ENCODE data around the gene ENTPD1.
"Not testable (repeated sequence)": the region's sequence is repeated elsewhere in the genome, so short reads cannot be mapped to it uniquely, and the experiment has no call there.

ENTPD1 gene

DNA sequence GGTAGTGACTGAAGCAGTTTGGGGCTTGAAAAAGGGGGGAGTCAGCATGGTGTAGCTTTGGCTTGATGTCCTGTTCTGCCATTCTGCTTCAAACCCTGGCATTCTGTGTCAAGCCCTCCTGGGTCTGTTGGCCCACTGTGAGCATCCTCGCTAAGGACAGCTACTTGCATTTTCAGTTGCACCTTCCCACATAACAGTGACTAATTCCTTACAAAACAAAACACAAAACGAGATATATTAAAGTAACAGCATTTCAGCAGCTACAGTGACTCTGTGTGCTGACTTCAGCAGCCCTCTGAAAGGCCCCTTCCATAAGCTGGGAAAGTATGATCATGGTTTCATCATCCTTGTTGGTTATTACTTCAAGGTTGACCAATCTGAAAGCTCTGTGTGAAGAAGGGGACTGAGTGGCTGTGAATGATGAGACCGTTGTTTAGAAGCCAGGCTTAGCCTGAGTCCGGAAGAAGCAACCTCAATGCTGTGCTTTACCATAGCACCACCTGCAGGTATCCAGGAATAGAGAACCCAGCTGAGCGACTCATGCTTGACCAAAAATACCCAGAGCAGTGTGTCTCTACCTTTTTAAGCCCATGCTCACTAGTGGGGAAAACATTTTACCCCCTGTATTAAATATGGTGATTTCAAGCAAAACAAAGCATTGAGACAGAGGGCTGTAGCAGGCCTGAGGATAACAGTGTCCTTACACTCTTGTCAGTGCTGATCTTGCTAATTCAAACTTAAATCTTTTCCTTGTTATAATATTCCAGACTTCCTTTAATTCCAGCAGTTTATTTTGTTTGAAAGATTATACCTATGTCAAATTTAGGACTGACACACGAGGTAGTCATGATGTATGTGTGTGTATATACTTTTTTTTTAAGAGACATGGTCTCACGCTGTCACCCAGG, 109.2 kb downstream of the ENTPD1 start:
- DNase-seq, result peak in 24 of 56 donors; percentile 2 to 47 (median 8)

DNA sequence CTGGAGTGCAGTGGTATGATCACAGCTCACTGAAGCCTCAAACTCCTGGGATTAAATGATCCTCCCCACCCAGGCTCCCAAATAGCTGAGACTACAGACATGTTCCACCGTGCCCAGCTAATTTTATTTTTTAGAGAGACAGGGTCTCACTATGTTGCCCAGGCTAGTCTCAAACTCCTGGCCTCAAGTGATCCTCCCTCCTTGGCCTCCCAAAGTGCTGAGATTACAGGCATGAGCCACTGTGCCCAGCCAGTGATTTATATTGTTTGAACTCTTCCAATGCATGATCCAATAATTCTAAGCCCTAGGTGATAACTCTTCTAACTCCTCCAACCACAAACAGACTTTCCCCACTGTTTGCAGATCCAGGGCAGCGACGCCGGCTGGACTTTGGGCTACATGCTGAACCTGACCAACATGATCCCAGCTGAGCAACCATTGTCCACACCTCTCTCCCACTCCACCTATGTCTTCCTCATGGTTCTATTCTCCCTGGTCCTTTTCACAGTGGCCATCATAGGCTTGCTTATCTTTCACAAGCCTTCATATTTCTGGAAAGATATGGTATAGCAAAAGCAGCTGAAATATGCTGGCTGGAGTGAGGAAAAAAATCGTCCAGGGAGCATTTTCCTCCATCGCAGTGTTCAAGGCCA, 110.0 kb downstream of the ENTPD1 start:
- DNase-seq, result no peak

DNA sequence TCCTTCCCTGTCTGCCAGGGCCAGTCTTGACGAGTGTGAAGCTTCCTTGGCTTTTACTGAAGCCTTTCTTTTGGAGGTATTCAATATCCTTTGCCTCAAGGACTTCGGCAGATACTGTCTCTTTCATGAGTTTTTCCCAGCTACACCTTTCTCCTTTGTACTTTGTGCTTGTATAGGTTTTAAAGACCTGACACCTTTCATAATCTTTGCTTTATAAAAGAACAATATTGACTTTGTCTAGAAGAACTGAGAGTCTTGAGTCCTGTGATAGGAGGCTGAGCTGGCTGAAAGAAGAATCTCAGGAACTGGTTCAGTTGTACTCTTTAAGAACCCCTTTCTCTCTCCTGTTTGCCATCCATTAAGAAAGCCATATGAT, 110.5 kb downstream of the ENTPD1 start:
- no peak for DNase-seq

DNA sequence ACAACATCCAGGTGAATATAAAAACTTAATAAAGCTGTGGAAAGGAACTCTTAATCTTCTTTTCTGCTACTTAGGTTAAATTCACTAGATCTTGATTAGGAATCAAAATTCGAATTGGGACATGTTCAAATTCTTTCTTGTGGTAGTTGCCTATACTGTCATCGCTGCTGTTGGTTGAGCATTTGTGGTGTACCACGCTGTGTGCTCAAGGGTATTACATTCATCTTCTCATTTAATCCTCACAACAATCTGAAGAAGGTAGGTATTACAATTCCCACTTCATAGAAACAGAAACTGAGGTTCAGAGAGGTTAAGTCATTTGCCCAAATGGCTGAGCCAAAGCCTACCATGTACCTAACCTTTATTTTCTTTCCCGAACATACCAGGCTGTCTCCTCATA, 111.9 kb downstream of the ENTPD1 start:
- no peak for DNase-seq

DNA sequence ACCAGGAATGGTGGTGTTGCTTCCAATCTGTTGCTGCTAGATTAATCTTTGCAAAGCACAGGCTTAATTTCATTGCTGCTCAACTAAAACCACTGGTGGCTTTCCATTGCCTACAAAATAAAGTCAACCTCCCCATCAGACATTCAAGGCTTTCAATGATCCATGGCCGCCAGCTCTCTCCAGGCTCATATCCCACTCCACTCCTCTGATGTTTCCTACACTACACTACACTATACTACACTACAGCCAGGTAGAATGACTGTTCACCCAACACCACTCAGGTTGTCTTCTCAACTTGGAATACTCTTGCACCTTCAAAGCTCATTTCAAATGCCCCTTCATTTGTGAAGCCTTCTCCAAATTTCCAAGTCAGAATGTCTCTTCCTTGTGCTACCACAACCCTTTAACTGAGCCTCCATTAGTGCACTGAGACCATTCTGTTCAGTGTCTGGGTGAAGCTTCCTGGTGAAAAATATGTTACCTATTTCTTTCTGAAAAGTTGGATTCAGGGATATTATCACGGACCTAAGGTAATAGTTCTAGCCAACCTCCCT, 116.3 kb downstream of the ENTPD1 start:
- no peak for DNase-seq

DNA sequence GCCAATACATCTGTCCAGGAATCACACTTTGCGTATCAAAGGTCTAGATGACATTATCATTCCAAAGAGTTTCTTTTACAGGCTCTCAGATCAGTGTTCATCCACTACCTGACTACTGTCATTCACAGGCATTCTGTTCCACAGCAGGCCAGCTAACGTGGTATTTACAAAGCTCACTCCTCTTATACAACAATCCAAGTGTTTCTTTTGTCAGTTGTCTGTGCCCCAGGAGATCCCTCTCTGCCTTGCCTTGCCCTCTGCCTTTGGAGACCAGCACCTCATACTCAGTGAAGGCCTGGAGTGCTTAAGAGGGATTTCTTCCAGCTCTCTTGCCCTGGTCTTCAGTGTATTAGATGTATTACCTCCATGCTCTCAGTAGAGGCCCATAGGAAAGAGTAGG, 117.2 kb downstream of the ENTPD1 start:
- DNase-seq, result no peak

DNA sequence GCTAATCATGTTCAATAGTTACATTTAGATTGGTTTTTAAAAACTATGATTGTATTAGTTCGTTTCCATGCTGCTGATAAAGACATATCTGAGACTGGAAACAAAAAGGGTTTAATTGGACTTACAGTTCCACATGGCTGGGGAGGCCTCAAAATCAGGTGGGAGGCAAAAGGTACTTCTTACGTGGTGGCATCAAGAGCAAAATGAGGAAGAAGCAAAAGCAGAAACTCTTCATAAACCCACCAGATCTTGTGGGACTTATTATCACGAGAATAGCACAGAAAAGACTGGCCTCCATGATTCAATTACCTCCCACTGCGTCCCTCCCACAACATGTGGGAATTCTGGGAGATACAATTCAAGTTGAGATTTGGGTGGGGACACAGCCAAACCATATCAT, 117.7 kb downstream of the ENTPD1 start:
- no peak for DNase-seq

DNA sequence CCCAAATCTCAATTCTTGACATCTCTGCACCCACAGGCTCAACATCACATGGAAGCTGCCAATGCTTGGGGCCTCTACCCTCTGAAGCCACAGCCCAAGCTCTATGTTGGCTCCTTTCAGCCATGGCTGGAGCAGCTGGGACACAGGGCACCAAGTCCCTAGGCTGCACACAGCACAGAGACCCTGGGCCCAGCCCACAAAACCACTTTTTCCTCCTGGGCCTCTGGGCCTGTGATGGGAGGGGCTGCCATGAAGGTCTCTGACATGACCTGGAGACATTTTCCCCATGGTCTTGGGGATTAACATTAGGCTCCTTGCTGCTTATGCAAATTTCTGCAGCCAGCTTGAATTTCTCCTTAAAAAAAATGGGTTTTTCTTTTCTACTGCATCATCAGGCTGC, 118.8 kb downstream of the ENTPD1 start:
- DNase-seq, result not testable (repeated sequence)

DNA sequence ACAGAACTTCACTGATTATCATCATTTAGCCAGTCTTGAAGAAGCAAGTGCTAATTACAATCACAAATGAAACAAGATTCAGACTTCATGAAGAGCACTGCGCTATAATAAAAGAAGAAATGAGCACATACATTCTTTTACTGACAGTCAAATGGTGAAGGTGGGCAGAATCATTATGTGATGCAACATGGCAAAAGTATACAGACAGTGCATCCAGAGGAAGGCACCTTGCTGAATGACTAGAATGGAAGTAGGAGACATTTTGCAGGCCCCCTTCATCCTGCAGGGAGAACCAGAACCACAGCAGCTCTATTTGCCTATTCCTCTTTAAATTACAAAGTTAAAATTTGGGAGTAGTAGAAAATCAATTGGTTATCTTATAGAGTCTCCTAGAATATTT, 120.8 kb downstream of the ENTPD1 start:
- no peak for DNase-seq

DNA sequence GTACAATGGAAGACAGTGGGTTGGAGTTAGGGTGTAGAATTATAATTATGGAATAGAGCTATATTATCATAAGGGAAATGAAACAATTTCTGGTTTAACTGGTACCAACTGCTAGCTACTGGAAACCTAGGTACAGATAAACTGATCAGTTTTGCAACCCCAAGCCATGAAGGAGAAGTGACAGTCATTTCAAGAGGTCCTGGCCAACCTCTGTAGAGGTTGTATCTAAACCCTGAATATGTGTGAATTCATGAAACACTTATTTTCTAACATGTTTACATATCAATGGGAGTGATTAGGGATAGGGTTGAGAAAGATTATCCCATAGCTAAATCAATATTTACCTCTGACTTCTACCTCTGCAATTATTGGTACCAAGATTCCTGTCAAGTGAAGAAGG, 121.9 kb downstream of the ENTPD1 start:
- DNase-seq, result no peak

DNA sequence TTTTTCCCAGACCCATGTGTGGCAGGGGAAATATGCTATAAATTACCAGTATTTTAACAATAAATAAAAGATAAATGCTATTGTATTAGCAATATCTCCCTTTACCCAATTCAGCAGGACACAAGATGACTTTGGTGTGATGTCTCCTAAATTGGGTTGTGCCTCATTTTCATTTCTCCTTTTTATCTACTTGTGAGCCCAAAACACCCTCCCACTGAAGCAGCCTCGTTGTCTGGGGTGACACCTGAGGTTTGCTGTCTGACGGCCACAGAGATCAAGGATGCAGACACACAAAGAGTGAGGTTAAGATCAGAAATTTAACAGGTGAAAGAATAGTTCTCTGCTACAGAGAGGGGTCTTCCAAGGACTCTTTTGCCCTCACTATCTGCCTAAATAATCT, 124.7 kb downstream of the ENTPD1 start:
- no peak for DNase-seq

DNA sequence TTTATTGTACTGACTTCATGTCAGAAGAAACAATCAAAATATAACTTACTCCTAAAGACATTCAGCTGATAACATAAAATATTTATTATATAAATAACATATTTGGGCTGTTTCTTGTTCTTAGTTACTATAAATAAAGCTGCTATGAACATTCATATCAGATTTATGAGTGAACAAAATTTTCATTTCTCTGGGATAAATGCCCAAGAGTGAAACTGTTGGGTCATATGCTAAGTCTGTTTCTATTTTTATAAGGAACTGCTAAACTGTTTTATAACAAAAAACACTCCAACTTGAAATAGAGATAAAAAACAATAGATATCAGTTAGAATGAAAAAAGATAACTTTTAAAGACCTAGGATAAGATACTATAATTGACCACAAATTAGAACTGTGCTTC, 125.4 kb downstream of the ENTPD1 start:
- no peak for DNase-seq

DNA sequence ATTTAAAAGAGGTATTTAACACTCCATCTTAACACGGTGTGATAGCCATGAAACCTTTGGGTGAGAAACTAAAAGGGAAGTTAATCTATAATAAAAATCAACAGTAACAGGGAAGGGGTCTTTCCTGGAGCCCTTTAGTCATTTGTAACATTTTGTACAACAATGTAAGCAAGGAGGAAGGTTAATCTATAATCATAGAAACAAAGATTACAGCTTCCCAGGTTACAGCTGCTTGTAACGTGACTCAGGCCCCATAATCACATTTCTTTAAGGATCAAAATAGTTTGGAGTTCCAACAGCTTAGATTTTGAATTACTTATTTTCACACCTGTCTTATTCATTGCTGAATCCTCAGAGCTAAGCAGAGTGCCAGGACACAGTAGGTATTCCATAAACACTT, 133.9 kb downstream of the ENTPD1 start:
- DNase-seq, result no peak

DNA sequence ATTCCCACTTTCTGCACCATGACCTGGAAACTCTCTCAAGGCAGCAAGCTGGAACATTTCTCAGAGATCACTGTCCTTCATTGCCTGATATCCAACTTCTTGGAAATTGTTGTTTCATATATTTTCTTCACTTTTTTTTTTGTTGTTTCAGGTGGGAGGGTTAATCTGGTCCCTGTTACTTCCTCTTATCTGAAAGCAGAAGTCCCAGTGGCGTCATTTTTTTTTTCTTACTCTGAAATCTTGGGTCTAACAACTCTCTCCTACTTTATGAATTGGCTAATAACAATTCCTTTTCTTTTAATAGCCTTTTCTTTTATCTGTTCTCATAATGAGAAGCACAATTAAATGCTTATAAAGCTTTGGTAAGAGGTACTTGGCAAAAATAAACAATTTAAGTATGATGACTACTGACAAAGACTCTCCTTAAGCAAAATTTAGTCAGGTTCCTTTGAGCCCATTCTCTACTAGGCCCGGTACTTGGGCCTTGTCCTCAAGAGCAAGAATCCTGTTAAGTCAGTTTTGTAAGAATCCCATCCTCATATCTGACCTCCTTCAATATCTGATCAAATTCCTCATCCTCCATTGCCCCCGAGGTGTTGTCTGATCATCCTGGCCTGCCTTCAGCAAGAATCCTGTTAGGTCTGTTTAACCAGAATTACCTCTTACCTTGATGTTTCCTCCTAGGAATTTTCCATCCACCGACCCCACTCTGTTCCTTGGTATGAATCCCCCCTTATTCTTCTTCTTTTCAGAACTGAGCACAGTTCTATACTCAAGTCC, 140.3 kb downstream of the ENTPD1 start:
- DNase-seq, result no peak

DNA sequence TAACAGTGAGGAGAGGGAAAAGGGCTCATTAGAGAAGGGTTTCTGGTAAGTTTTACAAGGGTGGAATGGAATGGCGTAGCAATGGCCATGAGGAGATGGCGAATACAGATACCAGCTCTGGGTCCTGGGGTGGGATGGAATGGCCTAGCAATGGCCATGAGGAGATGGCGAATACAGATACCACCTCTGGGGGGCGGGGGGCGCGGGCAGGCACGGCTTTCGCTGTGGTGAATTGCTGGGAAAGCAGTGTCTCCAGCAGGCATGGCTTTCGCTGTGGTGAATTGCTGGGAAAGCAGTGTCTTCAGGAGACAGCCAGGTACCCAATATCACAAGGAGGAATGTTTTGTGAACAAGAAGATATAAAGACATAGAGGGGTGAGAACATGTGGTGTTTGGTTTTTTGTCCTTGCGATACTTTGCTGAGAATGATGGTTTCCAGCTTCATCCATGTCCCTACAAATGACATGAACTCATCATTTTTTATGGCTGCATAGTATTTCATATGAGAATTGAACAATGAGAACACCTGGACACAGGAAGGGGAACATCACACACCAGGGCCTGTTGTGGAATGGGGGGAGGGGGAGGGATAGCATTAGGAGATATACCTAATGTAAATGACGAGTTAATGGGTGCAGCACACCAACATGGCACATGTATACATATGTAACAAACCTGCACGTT, 150.1 kb downstream of the ENTPD1 start:
- not testable (repeated sequence) for DNase-seq

DNA sequence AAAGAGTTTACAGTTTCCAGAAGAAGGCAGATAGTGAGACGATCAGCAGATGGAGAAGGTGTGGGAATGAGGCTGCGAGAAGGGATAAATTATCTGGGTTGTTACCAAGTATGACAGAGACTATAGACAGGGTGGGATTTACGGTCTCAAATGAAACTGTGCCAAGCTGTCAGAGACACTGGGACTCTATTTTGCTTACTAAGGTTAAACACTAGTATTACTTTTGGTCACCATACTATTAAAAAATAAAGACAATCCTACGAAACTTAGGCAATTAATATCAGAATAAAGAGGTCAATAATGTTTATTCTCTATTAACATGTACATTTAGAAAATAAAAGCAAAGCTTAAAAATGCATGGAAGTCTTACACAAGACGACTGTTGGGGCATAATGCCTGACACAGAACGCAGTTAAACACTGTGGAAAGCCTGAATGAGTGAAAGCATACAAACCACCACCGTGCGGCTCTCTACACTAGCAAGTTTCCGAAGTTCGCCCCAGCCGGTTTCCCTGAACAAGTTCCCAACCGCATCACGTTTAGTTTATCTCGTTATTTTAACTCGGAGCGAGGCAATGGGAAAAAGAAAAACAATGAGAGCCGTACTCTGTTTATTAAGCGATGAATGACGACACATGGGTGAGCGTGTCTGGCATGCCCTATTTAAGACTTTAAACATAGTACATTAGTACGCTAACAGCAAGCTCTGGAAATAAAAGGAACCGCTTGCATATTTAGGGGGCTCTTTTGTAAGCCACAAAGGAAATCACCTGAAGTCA, 150.9 kb downstream of the ENTPD1 start:
- peak in 41 of 56 donors; percentile 2 to 70 (median 29) for DNase-seq

DNA sequence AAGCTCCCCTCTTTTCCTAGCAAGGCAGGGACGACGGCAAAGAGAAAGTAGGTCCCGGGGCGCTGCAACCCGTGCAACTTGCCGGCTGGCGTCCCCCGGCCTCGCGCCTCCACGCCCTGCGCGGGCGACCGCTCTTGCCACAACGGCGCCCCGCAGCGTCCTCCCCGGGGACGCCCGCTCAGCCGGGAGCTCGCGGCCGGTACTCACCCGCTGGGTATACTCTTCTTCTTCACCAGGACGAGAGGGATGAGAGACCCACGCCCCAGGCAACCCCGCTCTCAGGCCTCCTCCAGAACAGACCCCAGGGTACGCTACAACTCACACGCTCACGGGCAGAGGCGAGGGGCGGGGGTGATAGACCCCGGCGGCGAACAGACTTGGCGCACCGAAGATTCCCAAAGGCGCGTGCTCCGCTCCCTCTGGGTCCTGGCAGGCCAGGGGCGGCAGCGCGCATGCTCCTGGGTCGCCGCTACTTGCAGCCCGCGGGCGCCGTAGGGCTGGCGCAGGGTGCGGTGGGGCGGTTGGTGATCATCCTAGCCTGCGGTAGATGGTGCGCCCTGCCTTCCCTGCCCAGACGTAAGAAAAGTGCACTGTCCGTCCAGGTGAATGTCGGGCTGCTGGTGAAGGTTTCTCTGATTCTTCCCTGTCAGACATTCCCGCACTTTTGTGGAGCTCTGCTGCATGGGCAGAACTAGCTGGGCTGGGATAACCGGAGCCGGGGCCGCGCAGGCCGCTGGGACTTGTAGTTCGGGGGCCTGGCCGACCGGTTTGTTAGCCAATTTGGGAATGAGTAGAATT, 151.7 kb downstream of the ENTPD1 start, which contains the start of gene CC2D2B:
Gene CC2D2B (plus strand): TSS at position 520 of the 798 bp plus-strand sequence. CDS start 3,349 bp downstream, outside the sequence.
- DNase-seq, result peak; percentile 27 to 97 (median 86)

DNA sequence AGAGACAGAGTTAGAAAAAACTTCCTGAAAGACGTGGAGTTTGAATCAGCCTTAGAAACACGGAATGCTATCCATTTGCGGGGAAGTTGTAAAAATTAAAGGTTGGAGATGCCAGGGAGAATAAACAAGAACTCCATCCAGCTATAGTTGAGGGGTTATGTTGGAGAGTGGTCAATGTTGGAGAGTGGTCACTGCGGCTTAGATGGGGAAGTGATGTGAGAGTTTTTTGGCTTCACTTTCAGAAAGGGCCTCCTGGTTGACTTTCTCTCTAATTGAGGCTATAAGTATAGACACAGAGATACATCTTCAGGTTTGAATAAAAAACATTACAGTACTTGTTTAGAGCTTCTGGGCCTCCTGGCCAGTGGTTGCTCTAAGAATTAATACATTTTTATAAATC, 152.5 kb downstream of the ENTPD1 start:
- DNase-seq, result no peak

DNA sequence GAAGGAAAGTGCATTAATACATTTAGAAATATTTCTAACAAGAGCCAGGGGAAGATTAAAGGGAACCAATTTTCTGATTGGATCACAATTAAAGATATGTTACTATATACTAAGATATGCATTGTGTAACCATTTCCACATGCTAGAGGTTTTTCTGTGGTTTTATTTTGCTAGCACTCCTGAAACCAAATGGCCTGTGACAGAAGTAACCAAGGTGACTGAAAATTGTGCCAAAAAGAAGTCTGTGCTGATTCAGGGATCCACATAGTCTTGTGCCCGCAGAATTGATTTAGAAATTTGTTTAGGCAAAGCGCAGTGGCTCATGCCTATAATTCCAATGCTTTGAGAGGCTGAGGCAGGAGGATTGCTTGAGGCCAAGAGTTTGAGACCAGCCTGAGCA, 153.6 kb downstream of the ENTPD1 start:
- no peak for DNase-seq

All from amygdala (tissue), 56 donors.